ENCODE measurements around the gene HYDIN.

Gene HYDIN

DNA sequence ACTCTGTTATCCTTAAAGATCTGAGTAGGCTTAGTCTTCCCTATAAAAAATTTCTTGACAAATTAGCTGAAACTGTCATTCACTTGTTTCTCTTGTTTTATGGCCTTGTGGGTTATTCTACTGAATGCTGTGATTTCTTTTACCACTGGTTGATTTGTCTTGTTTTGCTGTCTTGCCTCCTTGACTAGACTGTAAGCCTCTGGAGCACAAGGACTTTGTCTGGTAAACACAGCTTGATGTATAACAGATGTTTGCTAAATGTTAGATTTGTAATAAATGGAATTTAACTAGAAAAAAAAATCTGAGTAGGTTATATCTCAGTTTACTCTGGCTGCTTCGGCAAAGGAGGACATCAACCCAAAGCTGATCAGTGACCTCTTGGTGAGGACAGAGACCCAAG, 451.2 kb downstream of the HYDIN start:
- Histone ChIP-seq H3F3A (ENCODE audit: low read depth) (no peaks in the 10 kb centered on the region), H3K27me3 (ENCODE audit: insufficient read depth, low read length, poor library complexity, severe bottlenecking) (no peaks in the 10 kb centered on the region), H4K20me1 (ENCODE audit: insufficient read depth, low read length, poor library complexity, severe bottlenecking) (no peaks in the 10 kb centered on the region), H3K4me3 (ENCODE audit: low read length, poor library complexity, severe bottlenecking) (no peak overlapping the region), H3K4me1 (ENCODE audit: insufficient read depth, low read length, poor library complexity, severe bottlenecking) (no peaks in the 10 kb centered on the region), H3K9me3 (ENCODE audit: insufficient read depth, low read depth, low read length) (no peaks in the 10 kb centered on the region), H3K4me2 (ENCODE audit: low read depth, low read length, poor library complexity, severe bottlenecking) (no peak overlapping the region), H3K79me2 (ENCODE audit: insufficient read depth, low read length) (no peaks in the 10 kb centered on the region), H3K36me3 (ENCODE audit: insufficient read depth, low read length) (peaks cover 59% of the 10 kb centered on the region; the same call in 1 of the 2 replicates), H3K9me2 (replicated peaks; ENCODE audit: low read depth, low read length) (no peaks in the 10 kb centered on the region), H2AFZ (ENCODE audit: low read length) (no peak overlapping the region), H3K9ac (ENCODE audit: low read depth, low read length, poor library complexity, severe bottlenecking) (no peak overlapping the region)
- TF ChIP-seq, protein P1, sequence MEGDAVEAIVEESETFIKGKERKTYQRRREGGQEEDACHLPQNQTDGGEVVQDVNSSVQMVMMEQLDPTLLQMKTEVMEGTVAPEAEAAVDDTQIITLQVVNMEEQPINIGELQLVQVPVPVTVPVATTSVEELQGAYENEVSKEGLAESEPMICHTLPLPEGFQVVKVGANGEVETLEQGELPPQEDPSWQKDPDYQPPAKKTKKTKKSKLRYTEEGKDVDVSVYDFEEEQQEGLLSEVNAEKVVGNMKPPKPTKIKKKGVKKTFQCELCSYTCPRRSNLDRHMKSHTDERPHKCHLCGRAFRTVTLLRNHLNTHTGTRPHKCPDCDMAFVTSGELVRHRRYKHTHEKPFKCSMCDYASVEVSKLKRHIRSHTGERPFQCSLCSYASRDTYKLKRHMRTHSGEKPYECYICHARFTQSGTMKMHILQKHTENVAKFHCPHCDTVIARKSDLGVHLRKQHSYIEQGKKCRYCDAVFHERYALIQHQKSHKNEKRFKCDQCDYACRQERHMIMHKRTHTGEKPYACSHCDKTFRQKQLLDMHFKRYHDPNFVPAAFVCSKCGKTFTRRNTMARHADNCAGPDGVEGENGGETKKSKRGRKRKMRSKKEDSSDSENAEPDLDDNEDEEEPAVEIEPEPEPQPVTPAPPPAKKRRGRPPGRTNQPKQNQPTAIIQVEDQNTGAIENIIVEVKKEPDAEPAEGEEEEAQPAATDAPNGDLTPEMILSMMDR (conservative IDR thresholded peaks at IDR 0.05; ENCODE audit: low read length) = no peak
- TF ChIP-seq EZH2phosphoT487 (IDR thresholded peaks at IDR 0.05; ENCODE audit: borderline replicate concordance) = no peak

DNA sequence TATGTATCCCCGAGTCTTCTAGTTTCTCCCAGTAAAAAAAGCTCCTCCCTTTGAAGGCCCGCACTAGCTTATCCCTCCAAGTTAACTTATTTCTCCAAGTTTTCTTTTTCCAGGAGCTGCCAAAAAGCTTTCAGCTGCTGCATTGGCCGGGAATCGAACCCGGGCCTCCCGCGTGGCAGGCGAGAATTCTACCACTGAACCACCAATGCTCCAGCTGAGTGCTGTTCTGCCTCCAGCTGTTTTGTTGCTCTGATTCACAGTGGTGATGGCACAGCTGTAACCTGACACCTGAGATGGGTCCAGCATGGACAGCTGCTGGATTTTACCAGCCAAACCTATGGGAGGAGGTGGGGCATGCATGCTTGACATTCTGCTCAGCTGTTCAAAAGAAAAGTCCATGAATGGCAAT, 451.6 kb downstream of the HYDIN start:
- TF ChIP-seq EZH2phosphoT487 (IDR thresholded peaks at IDR 0.05; ENCODE audit: borderline replicate concordance) = no peak
- TF ChIP-seq, protein P1 (conservative IDR thresholded peaks at IDR 0.05; ENCODE audit: low read length) = no peak
- Histone ChIP-seq H3K9me2 (replicated peaks; ENCODE audit: low read depth, low read length) (no peaks in the 10 kb centered on the region), H3K79me2 (ENCODE audit: insufficient read depth, low read length) (no peaks in the 10 kb centered on the region), H3K4me3 (ENCODE audit: low read length, poor library complexity, severe bottlenecking) (no peak overlapping the region), H3K9ac (ENCODE audit: low read depth, low read length, poor library complexity, severe bottlenecking) (no peak overlapping the region), H2AFZ (ENCODE audit: low read length) (no peak overlapping the region), H3K4me1 (ENCODE audit: insufficient read depth, low read length, poor library complexity, severe bottlenecking) (no peaks in the 10 kb centered on the region), H3K27me3 (ENCODE audit: insufficient read depth, low read length, poor library complexity, severe bottlenecking) (no peaks in the 10 kb centered on the region), H4K20me1 (ENCODE audit: insufficient read depth, low read length, poor library complexity, severe bottlenecking) (no peaks in the 10 kb centered on the region), H3F3A (ENCODE audit: low read depth) (no peaks in the 10 kb centered on the region), H3K9me3 (ENCODE audit: insufficient read depth, low read depth, low read length) (no peaks in the 10 kb centered on the region), H3K4me2 (ENCODE audit: low read depth, low read length, poor library complexity, severe bottlenecking) (no peak overlapping the region), H3K36me3 (ENCODE audit: insufficient read depth, low read length) (peaks cover 57% of the 10 kb centered on the region; the same call in 1 of the 2 replicates)

DNA sequence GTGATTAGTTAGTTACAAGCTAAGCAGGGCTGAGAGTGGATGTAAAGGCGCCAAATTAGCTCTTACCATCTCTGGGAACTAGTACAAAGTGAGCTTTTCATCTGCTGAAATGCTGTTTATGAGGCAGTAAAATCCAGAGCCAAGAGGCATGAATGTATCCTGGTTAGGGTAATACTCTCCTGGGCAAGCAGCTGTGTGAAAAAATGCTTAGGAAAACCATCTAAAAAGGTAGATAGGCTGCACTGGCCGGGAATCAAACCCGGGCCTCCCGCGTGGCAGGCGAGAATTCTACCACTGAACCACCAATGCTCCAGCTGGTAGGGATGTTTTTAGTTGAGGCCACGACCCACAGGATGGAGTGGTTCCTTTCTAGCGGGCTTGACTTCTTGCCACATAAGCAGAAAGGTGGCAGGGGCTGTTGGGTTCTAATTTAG, 452.5 kb downstream of the HYDIN start:
- Histone ChIP-seq H3K9me3 (ENCODE audit: insufficient read depth, low read depth, low read length) (no peaks in the 10 kb centered on the region), H3F3A (ENCODE audit: low read depth) (no peaks in the 10 kb centered on the region), H3K9ac (ENCODE audit: low read depth, low read length, poor library complexity, severe bottlenecking) (no peak overlapping the region), H4K20me1 (ENCODE audit: insufficient read depth, low read length, poor library complexity, severe bottlenecking) (no peaks in the 10 kb centered on the region), H3K27me3 (ENCODE audit: insufficient read depth, low read length, poor library complexity, severe bottlenecking) (no peaks in the 10 kb centered on the region), H3K79me2 (ENCODE audit: insufficient read depth, low read length) (no peaks in the 10 kb centered on the region), H3K4me1 (ENCODE audit: insufficient read depth, low read length, poor library complexity, severe bottlenecking) (no peaks in the 10 kb centered on the region), H3K36me3 (ENCODE audit: insufficient read depth, low read length) (peaks cover 48% of the 10 kb centered on the region; the same call in 1 of the 2 replicates), H3K4me3 (ENCODE audit: low read length, poor library complexity, severe bottlenecking) (no peak overlapping the region), H3K9me2 (replicated peaks; ENCODE audit: low read depth, low read length) (no peaks in the 10 kb centered on the region), H3K4me2 (ENCODE audit: low read depth, low read length, poor library complexity, severe bottlenecking) (no peak overlapping the region), H2AFZ (ENCODE audit: low read length) (no peak overlapping the region)
- no peak for TF ChIP-seq EZH2phosphoT487 (IDR thresholded peaks at IDR 0.05; ENCODE audit: borderline replicate concordance)
- TF ChIP-seq, protein P1 (conservative IDR thresholded peaks at IDR 0.05; ENCODE audit: low read length) = no peak

Data from Loucy (cell line).